Kidney tubule cell (primary cell): ENCODE data around the gene EFHD2.
"Not testable (repeated sequence)": the region's sequence is repeated elsewhere in the genome, so short reads cannot be mapped to it uniquely, and the experiment has no call there.

Experiments used
- DNase-seq: peaks from one replicate; pipeline ENCODE4 v3.0.0-alpha.2; 2018; ENCODE audit warnings: low spot score

Gene EFHD2

DNA sequence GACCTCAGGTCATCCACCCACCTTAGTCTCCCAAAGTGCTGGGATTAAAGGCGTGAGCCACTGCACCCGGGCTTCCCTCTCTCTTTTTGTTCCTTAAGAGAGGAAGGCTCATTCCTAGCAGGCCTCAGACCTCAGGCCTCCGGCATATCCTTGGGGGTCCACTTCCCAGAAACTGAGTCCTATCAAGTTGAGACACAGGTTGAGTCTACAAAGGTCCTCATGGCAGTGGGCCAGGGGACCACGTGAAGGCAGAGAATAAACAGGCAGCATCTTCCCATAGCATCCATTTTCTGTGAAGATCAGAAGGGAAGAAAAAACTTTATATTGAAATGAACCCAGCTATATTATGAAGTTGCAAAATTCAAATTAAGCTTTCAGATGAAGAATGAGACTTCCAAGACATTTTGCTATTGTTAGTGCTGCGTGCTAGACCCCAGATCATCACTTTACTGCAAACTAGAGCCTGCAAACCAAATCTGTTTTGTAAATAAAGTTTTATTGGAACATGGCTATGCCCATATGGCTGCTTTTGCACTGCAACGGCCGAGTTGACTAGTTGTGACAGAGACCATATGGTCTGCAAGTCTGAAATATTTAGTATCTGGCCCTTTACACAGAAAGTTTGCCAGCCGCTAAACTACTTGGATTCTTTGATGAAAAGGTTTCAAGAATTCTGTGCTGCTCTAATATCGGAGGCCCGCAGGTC is 43.3 kb downstream of the EFHD2 start:
- DNase-seq = no peak

DNA sequence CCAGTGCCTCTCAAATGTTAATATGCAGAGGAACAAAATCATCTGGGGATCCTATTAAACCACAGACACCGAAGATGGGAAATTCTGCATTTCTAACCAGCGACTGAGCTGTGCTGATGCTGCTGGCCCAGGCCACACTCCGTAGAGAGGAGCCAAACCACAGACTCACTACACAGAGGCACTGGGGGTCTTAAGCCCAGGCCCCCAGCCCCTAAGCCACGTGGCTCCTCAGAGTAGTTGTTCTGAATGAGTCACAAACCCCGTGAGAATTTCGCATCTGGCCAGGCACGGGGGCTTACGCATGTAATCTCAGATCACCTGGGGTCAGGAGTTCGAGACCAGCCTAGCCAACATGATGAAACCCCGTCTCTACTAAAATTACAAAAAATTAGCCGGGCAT is 44.0 kb downstream of the EFHD2 start:
- DNase-seq = no peak

DNA sequence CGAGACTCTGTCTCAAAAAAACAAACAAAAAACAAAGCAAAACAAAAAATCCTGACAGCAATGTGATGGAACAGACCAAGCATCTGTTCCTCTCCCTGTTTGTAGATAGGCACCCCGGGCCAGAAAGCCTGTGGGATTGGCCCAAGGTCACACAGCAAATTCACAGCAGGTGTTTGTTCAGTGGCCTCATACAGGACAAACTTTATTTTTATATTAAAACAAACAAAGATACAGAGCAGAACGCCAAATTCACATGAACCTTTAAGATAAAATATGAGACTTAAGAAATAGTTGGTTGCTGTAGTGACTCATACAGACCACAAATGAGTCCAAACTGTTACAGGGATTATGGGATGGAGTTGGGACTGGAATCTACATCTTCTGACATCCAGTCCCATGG is 44.6 kb downstream of the EFHD2 start:
- DNase-seq = no peak

DNA sequence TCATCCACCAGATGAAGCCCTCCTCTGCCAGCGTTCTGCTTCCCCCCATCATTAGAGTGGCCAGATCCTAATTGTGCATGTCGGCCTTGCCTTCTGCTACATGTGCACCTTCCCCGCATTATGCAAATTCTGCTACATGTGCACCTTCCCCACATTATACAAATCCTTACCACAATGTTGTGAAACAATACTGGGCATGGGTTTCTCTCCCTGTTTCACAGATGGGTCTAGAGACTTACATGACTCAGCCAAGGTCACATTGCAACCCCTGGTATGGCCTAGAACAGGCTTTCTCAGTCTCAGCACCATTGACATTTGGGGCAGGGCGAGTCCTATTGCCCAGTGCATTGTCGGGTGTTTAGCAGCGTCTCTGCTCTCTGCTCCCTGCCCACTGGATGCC is 45.8 kb downstream of the EFHD2 start:
- DNase-seq = no peak

DNA sequence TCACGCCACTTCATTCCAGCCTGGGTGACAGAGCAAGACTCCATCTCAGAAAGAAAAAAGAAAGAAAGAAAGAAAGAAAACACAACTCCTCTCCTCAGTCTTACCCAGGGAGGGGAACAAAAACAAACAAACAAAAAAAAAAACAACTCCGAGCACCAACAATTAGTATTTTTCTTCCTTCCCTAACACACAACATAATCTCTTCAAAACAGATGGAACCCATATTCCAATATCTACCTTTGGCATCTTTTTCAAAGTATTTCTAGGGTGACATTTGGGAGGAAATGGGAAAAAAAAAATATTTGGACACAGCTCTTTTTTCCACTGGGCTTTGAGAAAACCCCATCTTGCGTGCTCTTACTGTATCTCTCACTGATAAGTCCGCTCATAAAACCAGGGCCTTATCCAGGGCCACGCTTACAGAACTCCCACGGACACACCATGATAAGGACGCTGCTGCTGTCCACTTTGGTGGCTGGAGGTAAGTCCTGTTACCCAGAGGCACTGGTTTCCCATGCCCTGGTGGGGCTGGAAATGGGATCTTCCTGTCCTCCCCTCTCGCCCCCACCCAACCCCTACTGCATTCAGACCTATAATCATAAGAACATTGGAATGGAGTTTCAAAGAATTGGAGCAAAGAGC is 46.7 kb downstream of the EFHD2 start, which contains the start of gene CELA2A:
CELA2A (plus strand) TSS at position 420 of the 642 bp plus-strand sequence; CDS start at position 442, 22 bp downstream.
- no peak for DNase-seq

- DNase-seq = no peak
Measured at GRCh38 chr1:15457585-15457984, 47.9 kb downstream of the EFHD2 start.

GRCh38 chr1:15458388-15458787 is 48.7 kb downstream of the EFHD2 start:
- DNase-seq = not testable (repeated sequence)

- peak; percentile 24 for DNase-seq
Measured at GRCh38 chr1:15459771-15460707, 50.4 kb downstream of the EFHD2 start.

DNA sequence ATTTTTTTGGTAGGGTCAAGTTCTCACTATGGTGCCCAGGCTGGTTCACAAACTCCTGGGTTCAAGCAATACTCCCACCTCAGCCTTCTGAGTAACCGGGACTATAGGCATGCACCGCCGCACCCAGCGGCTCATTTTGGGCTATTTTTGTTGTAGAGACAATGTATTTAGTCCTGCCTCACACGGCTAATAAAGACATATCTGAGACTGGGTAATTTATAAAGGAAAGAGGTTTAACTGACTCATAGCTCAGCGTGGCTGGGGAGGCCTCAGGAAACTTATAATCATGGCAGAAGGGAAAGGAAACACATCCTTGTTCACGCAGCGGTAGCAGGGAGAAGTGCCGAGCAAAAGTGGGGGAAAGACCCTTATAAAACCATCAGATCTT is 51.0 kb downstream of the EFHD2 start:
- peak; percentile 48 for DNase-seq

DNA sequence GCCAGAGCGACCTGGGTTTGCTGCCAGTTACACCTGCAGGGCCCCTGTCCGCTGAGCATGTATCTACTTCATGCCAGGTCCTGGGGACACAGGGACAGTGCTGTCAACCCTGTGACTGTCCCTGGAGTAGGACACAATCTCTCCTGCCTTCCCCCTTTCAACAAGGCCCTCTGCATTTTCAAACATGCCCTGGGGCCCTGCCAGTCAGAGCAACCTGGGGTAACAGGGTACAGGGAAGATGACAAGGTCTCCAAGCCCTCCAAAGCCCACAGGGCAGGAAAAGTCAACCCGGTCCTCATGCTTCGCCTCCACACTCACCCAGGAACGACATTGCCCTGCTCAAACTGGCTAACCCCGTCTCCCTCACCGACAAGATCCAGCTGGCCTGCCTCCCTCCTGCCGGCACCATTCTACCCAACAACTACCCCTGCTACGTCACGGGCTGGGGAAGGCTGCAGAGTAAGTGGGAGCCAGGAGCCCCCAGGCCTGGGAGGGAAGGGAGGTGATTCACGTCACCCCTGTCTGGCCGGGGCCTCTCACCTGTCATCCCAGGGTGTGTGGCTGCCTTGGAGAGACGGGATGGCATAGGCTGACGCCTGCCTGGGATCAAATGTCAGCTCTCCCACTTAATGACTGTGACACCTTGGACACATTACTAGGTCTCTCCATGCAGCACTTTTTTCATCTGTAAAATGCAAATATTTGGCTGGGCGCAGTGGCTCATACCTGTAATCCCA is 53.5 kb downstream of the EFHD2 start:
- not testable (repeated sequence) for DNase-seq

DNA sequence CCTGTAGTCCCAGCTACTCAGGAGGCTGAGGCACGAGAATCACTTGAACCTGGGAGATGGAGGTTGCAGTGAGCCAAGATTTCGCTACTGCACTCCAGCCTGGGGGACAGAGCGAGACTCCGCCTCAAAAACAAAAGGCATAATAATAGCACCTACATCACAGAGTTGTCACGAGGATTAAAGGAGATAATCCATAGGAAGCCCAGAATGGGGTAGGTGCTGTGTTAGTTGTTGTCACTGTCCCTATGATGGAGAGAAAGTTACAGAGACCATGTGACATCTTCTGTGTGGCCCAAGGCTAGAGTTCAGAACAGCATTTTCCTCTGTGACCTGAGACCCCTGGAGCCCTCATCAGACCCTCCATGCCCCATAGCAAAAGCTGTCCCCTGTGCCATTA is 54.2 kb downstream of the EFHD2 start:
- not testable (repeated sequence) for DNase-seq

DNA sequence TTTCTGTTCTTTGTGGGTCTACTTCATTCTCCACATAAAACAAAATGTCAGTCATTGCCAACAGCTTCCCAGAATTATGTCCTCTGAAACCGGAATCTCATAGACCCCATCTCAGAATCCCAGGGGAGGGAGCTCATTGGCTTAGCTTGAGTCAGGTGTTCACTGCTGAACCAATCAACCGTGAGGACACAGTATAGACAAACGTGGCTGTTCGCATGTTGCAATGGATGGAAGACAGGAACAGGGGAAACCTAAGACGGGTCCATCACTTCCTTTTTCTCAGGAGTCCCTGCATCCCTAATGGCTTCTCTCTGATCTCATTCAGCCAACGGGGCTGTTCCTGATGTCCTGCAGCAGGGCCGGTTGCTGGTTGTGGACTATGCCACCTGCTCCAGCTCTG is 56.0 kb downstream of the EFHD2 start:
- DNase-seq = no peak

DNA sequence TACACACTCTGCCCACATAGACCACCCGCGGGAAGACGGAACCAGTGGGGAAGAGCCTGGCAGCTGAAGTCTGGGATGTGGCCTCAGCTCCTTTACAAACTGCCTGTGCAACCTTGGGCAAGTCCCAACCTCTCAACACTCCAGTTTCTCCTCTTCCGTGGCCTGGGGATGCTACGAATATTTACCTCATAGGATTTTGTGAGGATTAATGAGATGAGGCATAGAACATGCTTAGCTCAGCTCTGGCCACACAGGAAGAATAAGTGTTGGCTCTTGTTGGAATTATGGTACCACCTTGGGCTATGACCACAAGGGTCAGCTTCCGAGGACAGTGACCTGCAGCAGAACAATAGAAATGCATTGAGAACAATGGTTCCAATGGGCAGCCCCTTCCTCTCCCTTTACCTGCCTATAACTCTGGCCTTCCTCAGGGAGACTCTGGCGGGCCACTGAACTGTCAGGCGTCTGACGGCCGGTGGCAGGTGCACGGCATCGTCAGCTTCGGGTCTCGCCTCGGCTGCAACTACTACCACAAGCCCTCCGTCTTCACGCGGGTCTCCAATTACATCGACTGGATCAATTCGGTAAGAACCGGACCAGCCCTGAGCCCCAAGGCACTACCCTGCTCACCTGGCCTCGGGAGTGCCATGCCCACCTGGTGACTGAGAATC is 57.4 kb downstream of the EFHD2 start:
- DNase-seq = not testable (repeated sequence)

DNA sequence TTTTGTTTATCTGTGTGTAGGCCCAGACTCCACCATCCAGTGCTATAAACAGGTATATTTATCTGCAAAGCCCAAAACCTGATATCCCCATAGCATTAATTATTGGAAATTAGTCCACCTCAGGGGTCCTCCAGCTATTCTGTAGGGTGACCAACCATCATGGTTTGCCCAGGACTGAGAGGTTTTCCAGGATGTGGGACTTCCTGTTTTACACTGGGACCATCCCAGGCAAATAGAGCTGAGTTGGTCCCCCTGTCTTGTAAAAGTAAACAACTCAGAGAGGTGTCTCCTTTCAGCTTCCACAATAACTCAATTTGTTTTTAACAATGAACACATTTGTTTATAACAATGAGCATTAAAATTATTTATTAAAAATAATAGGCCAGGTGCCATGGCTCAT is 58.5 kb downstream of the EFHD2 start:
- no peak for DNase-seq

GRCh38 chr1:15469361-15469760 is 59.7 kb downstream of the EFHD2 start:
- no peak for DNase-seq

GRCh38 chr1:15469821-15470448 is 60.2 kb downstream of the EFHD2 start:
- DNase-seq = not testable (repeated sequence)

DNA sequence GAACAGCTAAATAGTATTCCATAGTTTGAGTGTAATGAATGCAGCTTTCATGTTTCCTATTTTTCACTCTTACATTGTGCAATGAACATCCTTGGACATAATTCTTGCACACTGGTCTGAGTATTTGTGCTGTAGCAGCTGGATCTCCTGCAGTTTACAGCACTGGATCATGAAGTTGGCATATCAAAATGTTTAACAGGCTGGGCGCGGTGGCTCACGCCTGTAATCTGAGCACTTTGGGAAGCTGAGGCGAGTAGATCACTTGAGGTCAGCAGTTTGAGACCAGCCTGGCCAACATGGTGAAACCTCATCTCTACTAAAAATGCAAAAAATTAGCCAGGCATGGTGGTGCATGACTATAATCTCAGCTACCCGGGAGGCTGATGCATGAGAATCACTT is 61.4 kb downstream of the EFHD2 start:
- not testable (repeated sequence) for DNase-seq

- not testable (repeated sequence) for DNase-seq
Measured at GRCh38 chr1:15471723-15472122, 62.0 kb downstream of the EFHD2 start.

- no peak for DNase-seq
Measured at GRCh38 chr1:15472587-15472986, 62.9 kb downstream of the EFHD2 start.

- DNase-seq = no peak
Measured at GRCh38 chr1:15475752-15476314, 66.1 kb downstream of the EFHD2 start, which contains the start of gene CELA2B. Gene CELA2B, plus strand, starts transcription at chr1:15476104. Its CDS starts 22 bp downstream, at chr1:15476126.
